ENCODE data around the gene ODAD2.
"Not testable (repeated sequence)": the region's sequence is repeated elsewhere in the genome, so short reads cannot be mapped to it uniquely, and the experiment has no call there.

ODAD2 gene

DNA sequence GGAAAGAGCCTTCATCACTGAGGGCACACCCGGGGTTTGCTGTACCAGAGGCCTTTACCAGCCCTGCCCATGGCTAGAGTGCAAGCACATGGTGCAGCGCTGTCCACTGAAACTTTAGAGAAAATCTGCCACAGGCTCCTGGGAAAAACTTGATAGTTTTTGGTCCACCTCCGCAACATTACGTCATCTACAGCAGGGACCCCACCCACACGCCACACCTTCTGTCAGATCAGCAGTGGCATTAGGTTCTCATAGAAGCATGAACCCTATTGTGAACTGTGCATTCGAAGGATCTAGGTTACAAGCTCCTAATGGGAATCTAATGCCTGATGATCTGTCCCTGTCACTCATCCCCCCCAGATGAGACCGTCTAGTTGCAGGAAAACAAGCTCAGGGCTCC, 2.5 kb upstream of the ODAD2 start:
- POLR2A ChIA-PET: no interaction called here
- CTCF ChIA-PET: interaction anchor here (0.8 kb wide), 1 partner anchor 641 kb away, joined by 4 read pairs; no protein-coding TSS in a partner anchor
- TF ChIP-seq HDGF (IDR thresholded peaks at IDR 0.05; ENCODE audit: borderline replicate concordance): no peak
- TF ChIP-seq NFRKB (IDR thresholded peaks at IDR 0.05): no peak
- no peak for TF ChIP-seq FOXK2 (IDR thresholded peaks at IDR 0.05)
- no peak for TF ChIP-seq FOXM1 (IDR thresholded peaks at IDR 0.05; ENCODE audit: borderline replicate concordance)
- no peak for TF ChIP-seq LEF1 (IDR thresholded peaks at IDR 0.05; ENCODE audit: borderline replicate concordance)
- TF ChIP-seq ARNT (IDR thresholded peaks at IDR 0.05): no peak
- no peak for TF ChIP-seq PKNOX1 (IDR thresholded peaks at IDR 0.05)
- no peak for TF ChIP-seq ZNF384 (IDR thresholded peaks at IDR 0.05)
- TF ChIP-seq SUZ12 (IDR thresholded peaks at IDR 0.05): no peak
- no peak for TF ChIP-seq L3MBTL2 (conservative IDR thresholded peaks at IDR 0.05)
- no peak for TF ChIP-seq BHLHE40 (IDR thresholded peaks at IDR 0.05; ENCODE audit: borderline replicate concordance)
- no peak for TF ChIP-seq CTBP1 (IDR thresholded peaks at IDR 0.05; ENCODE audit: borderline replicate concordance)
- TF ChIP-seq TARDBP (IDR thresholded peaks at IDR 0.05): no peak
- TF ChIP-seq SP1 (IDR thresholded peaks at IDR 0.05): no peak
- no peak for DNase-seq (ENCODE audit: extremely low spot score)

DNA sequence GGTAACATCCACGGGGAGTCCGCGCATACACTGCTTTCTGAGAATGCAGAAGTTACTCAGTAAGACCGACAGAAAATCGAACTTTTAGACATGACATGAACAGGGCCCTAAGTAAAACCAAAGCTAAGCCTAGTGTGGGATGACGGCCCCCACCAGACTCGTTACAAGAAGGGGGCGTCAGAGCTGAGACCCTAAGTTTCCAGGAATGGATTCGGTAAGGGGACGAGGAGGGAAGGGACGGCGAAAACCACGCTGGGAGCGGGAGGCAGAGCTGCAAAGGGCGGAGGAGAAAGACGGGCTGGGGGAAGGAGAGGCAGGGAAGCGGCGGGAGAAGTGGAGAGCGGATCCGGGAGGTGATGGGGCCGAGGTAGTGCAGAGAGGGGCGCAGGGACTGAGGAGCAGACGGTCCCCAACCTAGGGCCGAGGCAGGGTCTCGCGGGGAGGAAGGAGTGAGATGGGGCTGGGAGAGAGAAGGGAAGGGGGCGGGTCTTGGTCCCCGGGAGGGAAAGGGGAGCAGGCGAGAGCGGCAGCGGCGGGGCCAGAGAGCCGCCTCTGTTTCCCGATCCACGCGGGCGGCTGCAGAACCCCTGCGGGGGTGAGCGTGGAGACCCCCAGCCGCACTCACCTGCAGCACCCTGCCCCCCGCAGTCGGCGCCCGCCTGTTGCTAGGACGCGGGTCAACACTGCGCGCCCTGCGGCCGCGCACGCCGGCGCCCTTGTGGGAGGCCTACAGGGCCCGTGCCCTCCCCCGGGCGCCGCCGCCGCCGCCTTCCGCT, 513 bp downstream of the ODAD2 start:
- peak; percentile 35 for DNase-seq (ENCODE audit: extremely low spot score)
- CTCF ChIA-PET: no interaction called here
- TF ChIP-seq PKNOX1 (IDR thresholded peaks at IDR 0.05): no peak
- no peak for TF ChIP-seq TARDBP (IDR thresholded peaks at IDR 0.05)
- no peak for TF ChIP-seq SUZ12 (IDR thresholded peaks at IDR 0.05)
- no peak for TF ChIP-seq ELF4 (IDR thresholded peaks at IDR 0.05)
- TF ChIP-seq ZNF384 (IDR thresholded peaks at IDR 0.05): no peak
- TF ChIP-seq L3MBTL2 (conservative IDR thresholded peaks at IDR 0.05): peak; percentile 31; the same call in 1 of the 2 replicates
- POLR2A ChIA-PET: no interaction called here

GRCh38 chr10:27997865-27998177, 1.1 kb downstream of the ODAD2 start:
- TF ChIP-seq BHLHE40 (IDR thresholded peaks at IDR 0.05; ENCODE audit: borderline replicate concordance) (no peak), PKNOX1 (IDR thresholded peaks at IDR 0.05) (no peak), HDGF (IDR thresholded peaks at IDR 0.05; ENCODE audit: borderline replicate concordance) (no peak), ARNT (IDR thresholded peaks at IDR 0.05) (no peak), SP1 (IDR thresholded peaks at IDR 0.05) (no peak), FOXK2 (IDR thresholded peaks at IDR 0.05) (no peak), TARDBP (IDR thresholded peaks at IDR 0.05) (no peak), SUZ12 (IDR thresholded peaks at IDR 0.05) (no peak), NFRKB (IDR thresholded peaks at IDR 0.05) (no peak), L3MBTL2 (conservative IDR thresholded peaks at IDR 0.05) (no peak), FOXM1 (IDR thresholded peaks at IDR 0.05; ENCODE audit: borderline replicate concordance) (no peak), FOXA1 (IDR thresholded peaks at IDR 0.05) (no peak), CTBP1 (IDR thresholded peaks at IDR 0.05; ENCODE audit: borderline replicate concordance) (no peak), ELF4 (IDR thresholded peaks at IDR 0.05) (no peak), LEF1 (IDR thresholded peaks at IDR 0.05; ENCODE audit: borderline replicate concordance) (no peak), ZNF384 (IDR thresholded peaks at IDR 0.05) (no peak)
- ChIA-PET CTCF (no interaction called here), POLR2A (no interaction called here)
- no peak for DNase-seq (ENCODE audit: extremely low spot score)

DNA sequence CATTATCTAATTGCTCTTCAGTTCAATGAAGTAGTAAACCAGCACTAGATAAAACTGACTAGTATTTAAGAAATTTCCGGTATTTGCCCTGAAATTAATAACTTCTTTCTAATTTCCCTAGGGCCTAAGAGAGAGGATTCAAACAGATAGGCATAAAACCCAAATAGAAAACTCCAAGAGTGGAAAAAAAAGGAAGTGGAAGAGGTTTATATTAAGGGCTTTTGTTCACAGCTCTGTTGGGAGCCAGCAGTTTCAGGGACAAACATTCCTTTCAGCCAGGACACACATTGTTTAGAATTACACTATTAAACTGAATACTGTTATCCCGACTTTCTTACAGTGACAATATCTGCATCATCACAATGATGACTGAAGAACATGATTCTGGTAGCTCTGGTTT, 3.6 kb downstream of the ODAD2 start:
- POLR2A ChIA-PET: no interaction called here
- TF ChIP-seq NFRKB (IDR thresholded peaks at IDR 0.05): no peak
- no peak for TF ChIP-seq SP1 (IDR thresholded peaks at IDR 0.05)
- no peak for TF ChIP-seq CTBP1 (IDR thresholded peaks at IDR 0.05; ENCODE audit: borderline replicate concordance)
- TF ChIP-seq TARDBP (IDR thresholded peaks at IDR 0.05): no peak
- no peak for TF ChIP-seq HDGF (IDR thresholded peaks at IDR 0.05; ENCODE audit: borderline replicate concordance)
- no peak for TF ChIP-seq FOXM1 (IDR thresholded peaks at IDR 0.05; ENCODE audit: borderline replicate concordance)
- TF ChIP-seq ELF4 (IDR thresholded peaks at IDR 0.05): no peak
- no peak for TF ChIP-seq FOXK2 (IDR thresholded peaks at IDR 0.05)
- TF ChIP-seq ZNF384 (IDR thresholded peaks at IDR 0.05): no peak
- no peak for TF ChIP-seq L3MBTL2 (conservative IDR thresholded peaks at IDR 0.05)
- no peak for TF ChIP-seq FOXA1 (IDR thresholded peaks at IDR 0.05)
- TF ChIP-seq LEF1 (IDR thresholded peaks at IDR 0.05; ENCODE audit: borderline replicate concordance): no peak
- TF ChIP-seq BHLHE40 (IDR thresholded peaks at IDR 0.05; ENCODE audit: borderline replicate concordance): no peak
- no peak for TF ChIP-seq ARNT (IDR thresholded peaks at IDR 0.05)
- CTCF ChIA-PET: no interaction called here
- DNase-seq (ENCODE audit: extremely low spot score): no peak

DNA sequence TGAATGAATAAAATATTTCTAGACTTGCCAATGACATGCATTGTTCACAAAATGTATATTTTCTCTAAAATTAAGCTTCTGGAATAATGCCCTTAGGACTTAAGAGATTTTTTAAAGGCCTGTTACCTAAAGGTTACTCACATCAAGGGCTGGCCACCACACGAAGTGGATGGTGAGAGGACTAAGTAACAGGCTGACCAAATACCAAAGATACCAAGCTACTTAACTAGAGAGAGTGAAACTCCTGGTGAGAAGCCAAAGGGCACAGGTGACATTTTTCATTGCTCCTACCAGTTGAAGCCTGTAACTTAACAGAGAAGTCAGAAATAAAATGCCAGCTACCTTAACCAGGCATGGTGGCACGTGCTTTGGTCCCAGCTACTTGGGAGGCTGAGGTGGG, 9.5 kb downstream of the ODAD2 start:
- CTCF ChIA-PET; POLR2A ChIA-PET; DNase-seq (ENCODE audit: extremely low spot score): not testable (repeated sequence)

DNA sequence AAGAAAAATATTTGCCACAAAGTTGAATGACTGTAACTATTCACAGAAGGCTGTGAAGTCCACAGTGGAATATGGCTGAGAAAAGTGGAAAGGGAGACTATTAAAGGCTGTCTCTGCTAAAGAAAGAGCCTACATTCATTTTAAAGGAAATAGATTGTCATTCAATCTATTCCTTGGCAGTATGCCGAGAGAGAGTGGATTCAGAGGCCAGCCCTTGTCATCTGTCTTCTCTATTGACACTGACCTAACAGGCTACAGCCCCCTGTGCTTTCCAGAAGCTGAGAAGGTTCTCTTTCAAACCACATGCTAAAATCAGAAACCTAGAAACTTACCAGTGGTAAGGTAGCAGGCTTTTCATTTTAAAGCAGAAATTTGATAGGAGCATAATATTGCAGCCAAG, 12.1 kb downstream of the ODAD2 start:
- POLR2A ChIA-PET: no interaction called here
- DNase-seq (ENCODE audit: extremely low spot score): no peak
- TF ChIP-seq FOXM1 (IDR thresholded peaks at IDR 0.05; ENCODE audit: borderline replicate concordance) (no peak), FOXA1 (IDR thresholded peaks at IDR 0.05) (no peak), BHLHE40 (IDR thresholded peaks at IDR 0.05; ENCODE audit: borderline replicate concordance) (no peak), HDGF (IDR thresholded peaks at IDR 0.05; ENCODE audit: borderline replicate concordance) (no peak)
- CTCF ChIA-PET: interaction anchor here (0.8 kb wide), 1 partner anchor 148 kb away, joined by 3 read pairs; no protein-coding TSS in a partner anchor
